GM12891 (cell line): Measurements from ENCODE around the gene FHIT.

Source experiments
- PAX5 ChIP-seq: IDR thresholded peaks from 2 replicates; pipeline ENCODE4 v1.6.1; 2011; ENCODE audit warnings: low read length, moderate library complexity, mild to moderate bottlenecking; ENCODE audit not compliant: insufficient read depth, severe bottlenecking
- POLR2A ChIP-seq: IDR thresholded peaks from 2 replicates; pipeline ENCODE4 v1.6.1; 2011; ENCODE audit warnings: low read depth, low read length, control low read depth
- POLR2AphosphoS5 ChIP-seq: IDR thresholded peaks from 2 replicates; pipeline ENCODE4 v1.6.1; 2011; ENCODE audit warnings: low read depth, low read length, control low read depth
- POU2F2 ChIP-seq: IDR thresholded peaks from 2 replicates; pipeline ENCODE4 v1.6.1; 2011; ENCODE audit warnings: low read depth, mild to moderate bottlenecking, control low read depth, low read length, moderate library complexity
- SPI1 ChIP-seq: IDR thresholded peaks from 2 replicates; pipeline ENCODE4 v1.6.1; 2011; ENCODE audit warnings: low read depth, low read length, control low read depth
- TAF1 ChIP-seq: IDR thresholded peaks from 2 replicates; pipeline ENCODE4 v1.6.1; 2011; ENCODE audit warnings: low read depth, low read length, control low read depth

DNA sequence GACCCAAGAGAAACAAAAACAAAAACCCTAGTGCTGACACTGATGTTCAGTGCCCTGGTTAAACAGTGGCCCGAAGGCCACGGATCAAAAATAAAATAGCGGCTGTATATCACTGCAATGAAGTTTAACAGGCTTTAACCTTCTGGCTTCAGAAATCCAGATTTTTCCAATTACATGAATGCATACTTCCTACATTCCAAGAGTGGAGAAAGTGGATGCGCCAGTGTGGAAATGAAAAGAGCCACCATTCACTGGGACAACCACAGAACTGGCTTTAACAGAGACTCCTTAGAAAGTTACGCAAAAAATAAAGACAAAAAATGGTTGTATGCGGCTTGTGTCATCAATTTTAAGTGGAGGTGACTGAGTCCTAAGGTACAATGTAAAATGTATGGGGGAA, 522.2 kb downstream of the FHIT start:
- TF ChIP-seq POLR2AphosphoS5 (no peak), POLR2A (no peak), TAF1 (no peak), SPI1 (no peak), PAX5 (no peak), POU2F2 (no peak)
